K562 (cell line): ENCODE measurements around the gene NDUFB3. TPM values are rescaled to one million over a fixed set of nuclear protein-coding genes. Genes with fewer than 3 reads are reported as not detected.
A peak's percentile ranks its signal among the peaks of the same experiment; 100 is the strongest.

Source experiments
- ATAC-seq: fragments of 200-7000 bp; cut with Tn5 transposase; 3 replicates; pipeline ENCODE4 v1.9.1; 2020; ENCODE audit warnings: moderate library complexity
- BruUV-seq: library from RNA; stranded (reverse); fragments of 400-500 nt; replicated peaks from 2 replicates; lab custom pipeline; 2021; lab: Mats Ljungman, UMichigan
- CTCF ChIA-PET: fragments of 300-600 bp; formaldehyde crosslinking; extraction: SDS; loops from one replicate; lab custom pipeline; 2021; ENCODE audit warnings: low intra/inter-chr PET ratio; lab: Yijun Ruan, JAX
- POLR2A ChIA-PET: fragments of 300-600, 350-650 bp; sonication (Branson Sonifier 250); formaldehyde crosslinking; extraction: SDS; loops from one replicate; lab custom pipeline; 2021; ENCODE audit warnings: antibody characterized with exemption, inconsistent platforms; lab: Yijun Ruan, JAX
- DNase-seq, 4 experiments: peaks; one replicate each; pipeline versions ENCODE4 v3.0.0 to v3.0.0-alpha.2; 2011 to 2018; ENCODE audit warnings: low spot score in 3 of 4, mixed read lengths in 3 of 4; ENCODE audit errors: extremely low read depth in 1 of 4
- FAIRE-seq: peaks from 2 replicates; lab custom pipeline; 2011; peaks lifted over from hg19 to GRCh38; lab: Jason Lieb, UNC
- H2AFZ ChIP-seq: 2 replicates; pipeline ENCODE4 v1.6.0; 2011; ENCODE audit warnings: low read depth, low read length, control low read depth, inconsistent platforms
- H3K27ac ChIP-seq: fragments of 200-600 bp; 3 replicates; pipeline ENCODE4 v1.8.0; 2011; ENCODE audit warnings: low read depth, mild to moderate bottlenecking, control low read depth, inconsistent platforms, low read length, moderate library complexity, mixed read lengths; ENCODE audit errors: extremely low read depth
- H3K27me3 ChIP-seq, 2 experiments: fragments of 300-600 bp in 1 of 2; 2 replicates in 1 of 2; 3 replicates in 1 of 2; pipeline versions ENCODE4 v1.6.0 to v1.8.0; 2011; ENCODE audit warnings: inconsistent platforms in 2 of 2, low read length in 2 of 2, mild to moderate bottlenecking in 1 of 2, mixed read lengths in 1 of 2, moderate library complexity in 1 of 2; ENCODE audit not compliant: control insufficient read depth in 2 of 2, insufficient read depth in 2 of 2
- H3K36me3 ChIP-seq: fragments of 300-600 bp; 3 replicates; pipeline ENCODE4 v1.8.0; 2011; ENCODE audit warnings: mild to moderate bottlenecking, low read length, inconsistent platforms; ENCODE audit not compliant: control insufficient read depth, insufficient read depth
- H3K4me1 ChIP-seq, 2 experiments: fragments of 200-600 bp in 1 of 2; replicated peaks in 1 of 2; 2 replicates in 1 of 2; 3 replicates in 1 of 2; pipeline versions ENCODE4 v1.5.1 to v1.8.0; 2011; ENCODE audit warnings: inconsistent platforms in 2 of 2, low read length in 2 of 2, mild to moderate bottlenecking in 1 of 2, mixed read lengths in 1 of 2, moderate library complexity in 1 of 2; ENCODE audit not compliant: control insufficient read depth in 2 of 2, insufficient read depth in 2 of 2
- H3K4me2 ChIP-seq: 2 replicates; pipeline ENCODE4 v1.6.1; 2011; ENCODE audit warnings: low read length, control low read depth, inconsistent platforms, mixed read lengths; ENCODE audit not compliant: insufficient read depth
- H3K4me3 ChIP-seq: fragments of 200-600 bp; sonication (generic), shearing (Covaris generic); 2 replicates; pipeline ENCODE4 v1.5.1; 2016; ENCODE audit warnings: control low read depth, inconsistent platforms
- H3K79me2 ChIP-seq: fragments of 200-600 bp; 3 replicates; pipeline ENCODE4 v1.8.0; 2011; ENCODE audit warnings: low read length, inconsistent platforms; ENCODE audit not compliant: control insufficient read depth, insufficient read depth
- H3K9ac ChIP-seq, 2 experiments: 2 replicates each; pipeline versions ENCODE4 v1.6.0 to v1.6.1; 2011; ENCODE audit warnings: low read depth in 2 of 2, low read length in 2 of 2, control low read depth in 1 of 2, inconsistent platforms in 1 of 2, mild to moderate bottlenecking in 1 of 2, mixed read lengths in 1 of 2; ENCODE audit not compliant: insufficient read depth in 1 of 2
- H3K9me1 ChIP-seq: one replicate; pipeline ENCODE4 v1.6.0; 2011; ENCODE audit warnings: inconsistent platforms, mild to moderate bottlenecking, low read length, moderate library complexity; ENCODE audit not compliant: control insufficient read depth, insufficient read depth
- H3K9me3 ChIP-seq: replicated peaks from 2 replicates; pipeline ENCODE4 v1.5.1; 2011; ENCODE audit warnings: low read depth, low read length, inconsistent platforms; ENCODE audit not compliant: control insufficient read depth, insufficient read depth
- H4K20me1 ChIP-seq: replicated peaks from 2 replicates; pipeline ENCODE4 v1.6.1; 2011; ENCODE audit warnings: low read length, inconsistent platforms, mixed read lengths; ENCODE audit not compliant: control insufficient read depth, insufficient read depth
- ATF4 ChIP-seq: fragments of 450-650 bp; formaldehyde crosslinking; IDR thresholded peaks from 2 replicates; pipeline ENCODE4 v1.4.0; 2022; ENCODE audit warnings: mild to moderate bottlenecking, moderate library complexity
- EP300 ChIP-seq: IDR thresholded peaks from 2 replicates; pipeline ENCODE4 v1.6.1; 2012; ENCODE audit warnings: low read length, improper control_type of control experiment
- HCFC1 ChIP-seq: IDR thresholded peaks from 2 replicates; pipeline ENCODE4 v1.6.1; 2012; ENCODE audit warnings: low read depth, low read length, improper control_type of control experiment
- HDAC2 ChIP-seq: fragments of 450-650 bp; IDR thresholded peaks from 2 replicates; pipeline ENCODE4 v1.6.1; 2016; ENCODE audit warnings: mild to moderate bottlenecking
- MED1 ChIP-seq: sonication (generic); formaldehyde crosslinking; IDR thresholded peaks from 2 replicates; pipeline ENCODE4 v1.8.1; 2023; ENCODE audit warnings: missing genetic modification reagents, borderline replicate concordance
- PHF20 ChIP-seq: fragments of 450-650 bp; IDR thresholded peaks from 2 replicates; pipeline ENCODE4 v1.6.1; 2018; ENCODE audit not compliant: partially characterized antibody
- SMAD2 ChIP-seq: fragments of 150-350 bp; IDR thresholded peaks from 2 replicates; pipeline ENCODE4 v1.6.1; 2014; ENCODE audit warnings: low read depth, mild to moderate bottlenecking, low read length
- ZC3H8 ChIP-seq: fragments of 450-650 bp; IDR thresholded peaks from 2 replicates; pipeline ENCODE4 v1.6.1; 2017
- WGBS: fragments of 100-300 bp; shearing (Covaris generic); methylation state at CpG from one replicate; pipeline ENCODE4 v1.1.6; 2016; ENCODE audit warnings: low coverage, mixed read lengths; ENCODE audit not compliant: insufficient coverage; ENCODE audit errors: missing lambda C conversion rate; 5-methylcytosine and 5-hydroxymethylcytosine counted together
- in situ Hi-C: fragments of 300-500 bp; cut with MboI; formaldehyde crosslinking; loops from 4 replicates; pipeline ENCODE4 v1.15.0; 2018; ENCODE audit warnings: inconsistent platforms, mixed read lengths
- intact Hi-C: fragments of 100-400 bp; cut with micrococcal nuclease; formaldehyde crosslinking; loops from 2 replicates; pipeline ENCODE4 v1.14.2; 2022
- polyA plus RNA-seq, 8 experiments: library from polyadenylated mRNA; depleted of rRNA in 4 of 8; stranded (reverse) in 5 of 8; unstranded in 3 of 8; fragments of >200 nt; fragmentation: Nextera tagmentation in 2 of 8; fragmentation: Illumina TruSeq in 1 of 8; extraction: Ambion mirVana in 2 of 8; extraction: Trizol in 1 of 8; gene quantifications; 2 replicates each; pipeline versions ENCODE4 v1.2.1 to v1.2.3, GENCODE V29; 2011 to 2014; ENCODE audit warnings: inconsistent platforms in 1 of 8, missing spikeins in 1 of 8
- total RNA-seq, 7 experiments: library from RNA; depleted of rRNA in 6 of 7; stranded (reverse); fragments of >200 nt in 6 of 7; fragmentation: Illumina TruSeq in 2 of 7; extraction: Trizol in 2 of 7; gene quantifications; 2 replicates each; pipeline versions ENCODE4 v1.2.1 to v1.2.3, GENCODE V29; 2011 to 2021; ENCODE audit warnings: low replicate concordance in 1 of 7
- TF ChIP-seq, protein P1 (sequence below): fragments of 450-650 bp; IDR thresholded peaks from 2 replicates; pipeline ENCODE4 v1.6.1; 2017; ENCODE audit warnings: mild to moderate bottlenecking, moderate library complexity
- TF ChIP-seq, protein P2 (sequence below), 2 experiments: fragments of 450-650 bp; conservative IDR thresholded peaks; 2 replicates each; pipeline ENCODE4 v1.6.1; 2017; ENCODE audit warnings: mild to moderate bottlenecking in 2 of 2, moderate library complexity in 2 of 2
- TF ChIP-seq, protein P3 (sequence below): fragments of 250-450 bp; sonication (Bioruptor Pico); IDR thresholded peaks from 2 replicates; pipeline ENCODE4 v1.5.0; 2021

Gene NDUFB3
- total and polyA plus RNA-seq, 9 of the 15 experiments (the other 6 are each of a cell fraction or from before 2014, with no cell fraction given), result 126 to 786 (median 156) TPM

- Histone ChIP-seq H3K9me3 (no peaks in the 10 kb centered on the region), H3K9me1 (no peaks in the 10 kb centered on the region), H3K9ac (peak overlapping the region in 1 of 2 experiments; percentile 92; a peak in 3 of 4 replicates), H3K4me2 (peak overlapping the region; percentile 91), H3K79me2 (peaks cover 78% of the 10 kb centered on the region), H3K4me1 (peaks cover 4% of the 10 kb centered on the region in 2 experiments; a peak in 3 of 5 replicates), H3K4me3 (peak overlapping the region; percentile 83), H3K36me3 (peaks cover 3% of the 10 kb centered on the region; the same call in 1 of the 3 replicates), H4K20me1 (no peaks in the 10 kb centered on the region; the same call in 1 of the 2 replicates), H3K27ac (peak overlapping the region; percentile 99; the same call in 2 of the 3 replicates), H3K27me3 (no peaks in the 10 kb centered on the region), H2AFZ (no peak overlapping the region)
- BruUV-seq, result no TSS peak
- POLR2A ChIA-PET, result no interaction called here
- ATAC-seq, result no peak
- DNase-seq, result no peak
- no peak for FAIRE-seq
- WGBS, result 30% methylated on average over 1 of the region's 1 CpG
- no peak for TF ChIP-seq HDAC2
- TF ChIP-seq, protein P1, sequence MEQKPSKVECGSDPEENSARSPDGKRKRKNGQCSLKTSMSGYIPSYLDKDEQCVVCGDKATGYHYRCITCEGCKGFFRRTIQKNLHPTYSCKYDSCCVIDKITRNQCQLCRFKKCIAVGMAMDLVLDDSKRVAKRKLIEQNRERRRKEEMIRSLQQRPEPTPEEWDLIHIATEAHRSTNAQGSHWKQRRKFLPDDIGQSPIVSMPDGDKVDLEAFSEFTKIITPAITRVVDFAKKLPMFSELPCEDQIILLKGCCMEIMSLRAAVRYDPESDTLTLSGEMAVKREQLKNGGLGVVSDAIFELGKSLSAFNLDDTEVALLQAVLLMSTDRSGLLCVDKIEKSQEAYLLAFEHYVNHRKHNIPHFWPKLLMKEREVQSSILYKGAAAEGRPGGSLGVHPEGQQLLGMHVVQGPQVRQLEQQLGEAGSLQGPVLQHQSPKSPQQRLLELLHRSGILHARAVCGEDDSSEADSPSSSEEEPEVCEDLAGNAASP, result no peak
- TF ChIP-seq ZC3H8, result no peak
- TF ChIP-seq, protein P2, sequence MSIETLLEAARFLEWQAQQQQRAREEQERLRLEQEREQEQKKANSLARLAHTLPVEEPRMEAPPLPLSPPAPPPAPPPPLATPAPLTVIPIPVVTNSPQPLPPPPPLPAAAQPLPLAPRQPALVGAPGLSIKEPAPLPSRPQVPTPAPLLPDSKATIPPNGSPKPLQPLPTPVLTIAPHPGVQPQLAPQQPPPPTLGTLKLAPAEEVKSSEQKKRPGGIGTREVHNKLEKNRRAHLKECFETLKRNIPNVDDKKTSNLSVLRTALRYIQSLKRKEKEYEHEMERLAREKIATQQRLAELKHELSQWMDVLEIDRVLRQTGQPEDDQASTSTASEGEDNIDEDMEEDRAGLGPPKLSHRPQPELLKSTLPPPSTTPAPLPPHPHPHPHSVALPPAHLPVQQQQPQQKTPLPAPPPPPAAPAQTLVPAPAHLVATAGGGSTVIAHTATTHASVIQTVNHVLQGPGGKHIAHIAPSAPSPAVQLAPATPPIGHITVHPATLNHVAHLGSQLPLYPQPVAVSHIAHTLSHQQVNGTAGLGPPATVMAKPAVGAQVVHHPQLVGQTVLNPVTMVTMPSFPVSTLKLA (conservative IDR thresholded peaks at IDR 0.05), result no peak
- no peak for TF ChIP-seq HCFC1
- TF ChIP-seq, protein P3, sequence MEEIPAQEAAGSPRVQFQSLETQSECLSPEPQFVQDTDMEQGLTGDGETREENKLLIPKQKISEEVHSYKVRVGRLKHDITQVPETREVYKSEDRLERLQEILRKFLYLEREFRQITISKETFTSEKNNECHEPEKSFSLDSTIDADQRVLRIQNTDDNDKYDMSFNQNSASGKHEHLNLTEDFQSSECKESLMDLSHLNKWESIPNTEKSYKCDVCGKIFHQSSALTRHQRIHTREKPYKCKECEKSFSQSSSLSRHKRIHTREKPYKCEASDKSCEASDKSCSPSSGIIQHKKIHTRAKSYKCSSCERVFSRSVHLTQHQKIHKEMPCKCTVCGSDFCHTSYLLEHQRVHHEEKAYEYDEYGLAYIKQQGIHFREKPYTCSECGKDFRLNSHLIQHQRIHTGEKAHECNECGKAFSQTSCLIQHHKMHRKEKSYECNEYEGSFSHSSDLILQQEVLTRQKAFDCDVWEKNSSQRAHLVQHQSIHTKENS (CRISPR knock-in tag), result no peak
- no peak for TF ChIP-seq MED1 (CRISPR knock-in tag)
- no peak for TF ChIP-seq EP300
- TF ChIP-seq PHF20, result no peak
- TF ChIP-seq SMAD2, result no peak
- TF ChIP-seq ATF4 (CRISPR knock-in tag), result no peak
- CTCF ChIA-PET, result no interaction called here
- in situ Hi-C loops (loop anchor here (10.0 kb wide), 1 partner anchor 168 kb away; no protein-coding TSS in a partner anchor), intact Hi-C loops (loop anchor here (5.0 kb wide), 1 partner anchor 159 kb away; no protein-coding TSS in a partner anchor)
Measured at GRCh38 chr2:201073071-201073470, 1.3 kb downstream of the NDUFB3 start.
